ENCODE results near the gene ZNF573. TPM values are rescaled to one million over a fixed set of nuclear protein-coding genes. Genes with fewer than 3 reads are reported as not detected.

ZNF573 gene
- total and polyA plus RNA-seq, 2 donors from 2014 or later: 1.5 to 12.2 TPM

GRCh38 chr19:37719927-37720265, 59.5 kb downstream of the ZNF573 start:
- H3K9me3 ChIP-seq (ENCODE audit: control insufficient read depth in 2 of 3, insufficient read depth in 1 of 3, low read length in 3 of 3): no peaks in the 10 kb centered on the region
- intact Hi-C loops (cut with DNase I): no loop called here
- FAIRE-seq: peak; percentile 58
- H3K36me3 ChIP-seq (ENCODE audit: control insufficient read depth in 2 of 3, insufficient read depth in 3 of 3, low read length in 3 of 3): no peaks in the 10 kb centered on the region
- peak overlapping the region; percentile 55 to 84 (median 60) for H3K9ac ChIP-seq (ENCODE audit: low read length in 3 of 3)
- TF ChIP-seq CTCF (IDR thresholded peaks at IDR 0.05; ENCODE audit: borderline replicate concordance, extremely low read depth, insufficient read depth): no peak
- peak overlapping the region; percentile 72 to 79 for H3K27ac ChIP-seq (ENCODE audit: low read depth in 2 of 2, low read length in 2 of 2)
- DNase-seq: no peak
- no peaks in the 10 kb centered on the region for H3K27me3 ChIP-seq (ENCODE audit: control insufficient read depth, insufficient read depth, low read length)
- H3K4me1 ChIP-seq (ENCODE audit: control insufficient read depth in 2 of 3, insufficient read depth in 2 of 3, low read depth in 1 of 3, low read length in 3 of 3): peaks cover 0 to 6% (median 0%) of the 10 kb centered on the region in 3 donors
- peak overlapping the region; percentile 87 to 99 (median 98) for H3K4me3 ChIP-seq (ENCODE audit: low read length in 3 of 3)

GRCh38 chr19:37719111-37719926, 60.1 kb downstream of the ZNF573 start, which contains the start of gene ZNF607:
Gene ZNF607 (minus strand): TSS chr19:37719761. CDS start chr19:37711618, 8,143 bp downstream.
- H3K27ac ChIP-seq (ENCODE audit: low read depth in 2 of 2, low read length in 2 of 2): peak within 1 kb of the TSS; percentile 72 to 79
- peak; percentile 68 for TF ChIP-seq CTCF (IDR thresholded peaks at IDR 0.05; ENCODE audit: borderline replicate concordance, extremely low read depth, insufficient read depth)
- peak within 1 kb of the TSS; percentile 55 to 95 (median 92) for H3K9ac ChIP-seq (ENCODE audit: low read length in 3 of 3)
- H3K36me3 ChIP-seq (ENCODE audit: control insufficient read depth in 2 of 3, insufficient read depth in 3 of 3, low read length in 3 of 3): no peaks in the 10 kb centered on the region
- no peaks in the 10 kb centered on the region for H3K27me3 ChIP-seq (ENCODE audit: control insufficient read depth, insufficient read depth, low read length)
- H3K4me1 ChIP-seq (ENCODE audit: control insufficient read depth in 2 of 3, insufficient read depth in 2 of 3, low read depth in 1 of 3, low read length in 3 of 3): peaks cover 0 to 6% (median 0%) of the 10 kb centered on the region in 3 donors
- no peak for FAIRE-seq
- intact Hi-C loops (cut with DNase I): no loop called here
- peak; percentile 95 to 98 (median 97) for DNase-seq
- H3K4me3 ChIP-seq (ENCODE audit: low read length in 3 of 3): peak within 1 kb of the TSS; percentile 87 to 99 (median 98)
- H3K9me3 ChIP-seq (ENCODE audit: control insufficient read depth in 2 of 3, insufficient read depth in 1 of 3, low read length in 3 of 3): no peaks in the 10 kb centered on the region

- peak in 2 of 5 donors; percentile 9 to 15 for DNase-seq
- no peaks in the 10 kb centered on the region for H3K36me3 ChIP-seq (ENCODE audit: control insufficient read depth in 2 of 3, insufficient read depth in 3 of 3, low read length in 3 of 3)
- peak overlapping the region; percentile 87 to 99 (median 98) for H3K4me3 ChIP-seq (ENCODE audit: low read length in 3 of 3)
- peaks cover 0 to 6% (median 0%) of the 10 kb centered on the region in 3 donors for H3K4me1 ChIP-seq (ENCODE audit: control insufficient read depth in 2 of 3, insufficient read depth in 2 of 3, low read depth in 1 of 3, low read length in 3 of 3)
- H3K9me3 ChIP-seq (ENCODE audit: control insufficient read depth in 2 of 3, insufficient read depth in 1 of 3, low read length in 3 of 3): no peaks in the 10 kb centered on the region
- FAIRE-seq: no peak
- no peak for TF ChIP-seq CTCF (IDR thresholded peaks at IDR 0.05; ENCODE audit: borderline replicate concordance, extremely low read depth, insufficient read depth)
- no peak overlapping the region for H3K27ac ChIP-seq (ENCODE audit: low read depth in 2 of 2, low read length in 2 of 2)
- H3K9ac ChIP-seq (ENCODE audit: low read length in 3 of 3): peak overlapping the region in 2 of 3 donors; percentile 55 to 95
- intact Hi-C loops (cut with DNase I): no loop called here
- no peaks in the 10 kb centered on the region for H3K27me3 ChIP-seq (ENCODE audit: control insufficient read depth, insufficient read depth, low read length)
Observed at GRCh38 chr19:37718304-37718703, 61.1 kb downstream of the ZNF573 start.

All from kidney (tissue), 14 donors.